Fibroblast of villous mesenchyme (primary cell): ENCODE data around the gene ALDH1A2. TPM values are rescaled to one million over a fixed set of nuclear protein-coding genes. Genes with fewer than 3 reads are reported as not detected.

Source experiments
- DNase-seq: peaks from one replicate; pipeline ENCODE4 v3.0.0-alpha.2; 2010; ENCODE audit warnings: low read depth
- H3K4me3 ChIP-seq: 2 replicates; pipeline ENCODE4 v1.5.1; 2011; ENCODE audit warnings: low read depth, mild to moderate bottlenecking, low read length
- CTCF ChIP-seq: IDR thresholded peaks from 2 replicates; pipeline ENCODE4 v1.5.1; 2012; ENCODE audit warnings: low read depth, mild to moderate bottlenecking, low read length; ENCODE audit not compliant: insufficient read depth
- total RNA-seq: library from RNA; depleted of rRNA; stranded (reverse); fragments of >200 nt; gene quantifications from 2 replicates; pipeline ENCODE4 v1.2.3, GENCODE V29; 2012

The ALDH1A2 gene
- total RNA-seq, 1 donor = 8.2 TPM

GRCh38 chr15:57947282-57947681 lies 118.2 kb downstream of the ALDH1A2 start:
- no peak overlapping the region for H3K4me3 ChIP-seq
- no peak for TF ChIP-seq CTCF
- DNase-seq = no peak

GRCh38 chr15:57946491-57947048 lies 118.9 kb downstream of the ALDH1A2 start:
- TF ChIP-seq CTCF = no peak
- no peak overlapping the region for H3K4me3 ChIP-seq
- DNase-seq = no peak

GRCh38 chr15:57945616-57946015 lies 119.9 kb downstream of the ALDH1A2 start:
- no peak for DNase-seq
- no peak for TF ChIP-seq CTCF

DNA sequence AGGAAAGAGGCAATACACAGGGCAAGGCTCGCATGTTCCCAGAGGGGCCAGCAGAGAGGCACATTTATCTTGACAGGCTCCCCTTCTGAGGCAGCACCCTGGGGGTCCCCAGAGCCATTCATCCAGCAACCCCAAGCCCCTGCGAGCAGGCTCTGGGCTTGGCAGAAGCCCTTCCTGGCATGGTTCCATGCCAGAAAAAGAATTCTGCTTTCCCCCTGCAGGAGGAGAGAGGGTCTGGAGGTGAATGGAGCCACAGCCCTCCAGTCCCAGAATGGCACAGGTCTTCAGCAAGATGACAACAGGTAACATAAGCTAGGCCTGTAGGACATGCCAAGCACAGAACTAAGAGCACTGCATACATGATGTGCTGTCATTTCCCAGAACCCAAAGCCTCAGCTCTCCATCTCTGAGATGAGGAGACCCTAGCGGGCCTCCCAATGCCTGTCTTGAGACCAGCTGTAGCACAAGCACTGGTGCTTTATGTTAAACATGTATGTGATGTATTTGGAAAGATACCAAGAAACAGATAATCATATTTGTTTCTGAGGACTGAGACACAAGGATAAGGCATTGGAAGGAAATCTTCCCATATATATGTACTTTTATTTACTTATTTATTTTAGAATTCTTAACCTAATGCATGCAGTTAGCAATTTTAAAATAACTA lies 121.6 kb downstream of the ALDH1A2 start:
- TF ChIP-seq CTCF = no peak

More at GRCh38 chr15:57945616-57946015, 119.9 kb downstream of the ALDH1A2 start:
- H3K4me3 ChIP-seq = no peak overlapping the region

DNA sequence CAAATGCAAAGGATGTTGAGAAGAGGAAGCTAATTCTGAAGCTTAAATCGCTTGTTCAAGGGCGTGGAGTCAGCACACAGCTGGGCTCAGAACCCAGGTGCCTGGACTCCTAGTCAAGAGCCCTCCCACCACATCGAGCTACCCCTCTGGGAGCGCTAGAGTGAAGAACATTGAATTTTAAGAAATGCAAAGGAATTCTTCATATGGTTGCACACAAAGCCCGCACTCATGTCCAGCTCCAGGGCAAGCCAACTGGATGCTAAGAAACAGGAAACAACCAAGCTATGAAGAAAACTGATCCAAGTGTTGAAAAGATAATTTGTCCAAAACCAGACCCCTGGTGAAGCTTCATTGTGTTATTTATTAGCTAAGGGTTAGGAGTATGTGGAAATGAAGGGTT lies 122.3 kb downstream of the ALDH1A2 start:
- no peak for TF ChIP-seq CTCF
- no peak for DNase-seq
- H3K4me3 ChIP-seq = no peak overlapping the region

More for the DNA sequence above, 121.6 kb downstream of the ALDH1A2 start:
- DNase-seq = no peak
- no peak overlapping the region for H3K4me3 ChIP-seq

- no peak overlapping the region for H3K4me3 ChIP-seq
- no peak for TF ChIP-seq CTCF
- no peak for DNase-seq
Observed at GRCh38 chr15:57941816-57942215, 123.7 kb downstream of the ALDH1A2 start.
